GM12892 (cell line): Measurements from ENCODE around the gene VN1R2.
"Not testable (repeated sequence)": the region's sequence is repeated elsewhere in the genome, so short reads cannot be mapped to it uniquely, and the experiment has no call there.

Experiments used
- DNase-seq: peaks from one replicate; pipeline ENCODE4 v3.0.0; 2011; ENCODE audit not compliant: insufficient read length
- FAIRE-seq: peaks from 2 replicates; lab custom pipeline; 2011; peaks lifted over from hg19 to GRCh38; lab: Jason Lieb, UNC
- POLR2A ChIP-seq: IDR thresholded peaks from 2 replicates; pipeline ENCODE4 v1.6.1; 2011; ENCODE audit warnings: low read depth, low read length, control low read depth
- POLR2AphosphoS5 ChIP-seq: IDR thresholded peaks from 2 replicates; pipeline ENCODE4 v1.6.1; 2011; ENCODE audit warnings: low read depth, low read length, control low read depth
- TAF1 ChIP-seq: IDR thresholded peaks from 2 replicates; pipeline ENCODE4 v1.6.1; 2011; ENCODE audit warnings: low read depth, mild to moderate bottlenecking, control low read depth, low read length, borderline replicate concordance

The VN1R2 gene

GRCh38 chr19:53275480-53275879, 17.4 kb downstream of the VN1R2 start:
- DNase-seq = no peak
- no peak for TF ChIP-seq POLR2AphosphoS5
- no peak for TF ChIP-seq TAF1
- TF ChIP-seq POLR2A = no peak
- FAIRE-seq = no peak

GRCh38 chr19:53281947-53282346, 23.9 kb downstream of the VN1R2 start:
- DNase-seq, FAIRE-seq: not testable (repeated sequence)

GRCh38 chr19:53285087-53285486, 27.0 kb downstream of the VN1R2 start:
- DNase-seq (no peak), FAIRE-seq (no peak)
- TF ChIP-seq POLR2AphosphoS5 = no peak
- no peak for TF ChIP-seq TAF1
- TF ChIP-seq POLR2A = no peak

- DNase-seq (no peak), FAIRE-seq (no peak)
- TF ChIP-seq POLR2A = no peak
- no peak for TF ChIP-seq TAF1
- no peak for TF ChIP-seq POLR2AphosphoS5
Observed at GRCh38 chr19:53290758-53291549, 32.9 kb downstream of the VN1R2 start.

- DNase-seq = no peak
- no peak for TF ChIP-seq POLR2A
- no peak for TF ChIP-seq TAF1
- TF ChIP-seq POLR2AphosphoS5 = no peak
- no peak for FAIRE-seq
Observed at GRCh38 chr19:53294786-53295441, 36.8 kb downstream of the VN1R2 start.

GRCh38 chr19:53301341-53301740, 43.2 kb downstream of the VN1R2 start:
- DNase-seq, FAIRE-seq: not testable (repeated sequence)

- no peak for DNase-seq
- TF ChIP-seq POLR2A = no peak
- no peak for TF ChIP-seq POLR2AphosphoS5
- no peak for TF ChIP-seq TAF1
- FAIRE-seq = no peak
Observed at GRCh38 chr19:53308339-53308811, 50.3 kb downstream of the VN1R2 start.
